Neural progenitor cell (in vitro differentiated cells): Measurements from ENCODE around the gene SMG6.

ENCODE experiments used
- CTCF ChIP-seq: fragments of 200-600 bp; sonication (generic); IDR thresholded peaks from 2 replicates; pipeline ENCODE4 v1.5.1; 2017; ENCODE audit warnings: antibody characterized with exemption, mild to moderate bottlenecking
- EZH2 ChIP-seq: fragments of 200-600 bp; sonication (generic); IDR thresholded peaks from 2 replicates; pipeline ENCODE4 v1.6.1; 2017; ENCODE audit warnings: antibody characterized with exemption, mild to moderate bottlenecking, moderate library complexity

- TF ChIP-seq EZH2 = no peak
- no peak for TF ChIP-seq CTCF
Measured at GRCh38 chr17:2095536-2095910, 208.1 kb downstream of the SMG6 start.
